ENCODE data around the gene CHSY1. TPM values are rescaled to one million over a fixed set of nuclear protein-coding genes. Genes with fewer than 3 reads are reported as not detected.

The CHSY1 gene
- total and polyA plus RNA-seq, 2 of the 13 experiments (the other 11 are each of a cell fraction or from before 2014, with no cell fraction given): 13.3 to 13.7 TPM

GRCh38 chr15:101198800-101199199 is 53.0 kb downstream of the CHSY1 start (continued):
- TF ChIP-seq CSRNP1 (CRISPR knock-in tag; IDR thresholded peaks at IDR 0.05): no peak
- no peak for TF ChIP-seq SALL2 (CRISPR knock-in tag; IDR thresholded peaks at IDR 0.05)
- no peak for TF ChIP-seq NKX3-1 (CRISPR knock-in tag; IDR thresholded peaks at IDR 0.05)

- Histone ChIP-seq H2AFZ (ENCODE audit: low read length) (no peak overlapping the region), H3K4me1 (ENCODE audit: insufficient read depth, low read length) (peaks cover 3% of the 10 kb centered on the region), H4K20me1 (ENCODE audit: insufficient read depth, low read length) (peaks cover 25% of the 10 kb centered on the region), H3K9ac (ENCODE audit: insufficient read depth, low read depth, low read length) (no peak overlapping the region), H3K4me3 (replicated peaks in 1 of 3; ENCODE audit: insufficient read depth in 1 of 3, low read depth in 2 of 3, low read length in 3 of 3) (no peak overlapping the region), H3K36me3 (replicated peaks in 1 of 2; ENCODE audit: control insufficient read depth in 1 of 2, insufficient read depth in 2 of 2, low read length in 2 of 2) (peaks cover 0 to 12% of the 10 kb centered on the region in 2 experiments; a peak in 1 of 5 replicates), H3K9me3 (ENCODE audit: low read length) (no peaks in the 10 kb centered on the region), H3K4me2 (ENCODE audit: low read depth, low read length) (no peak overlapping the region), H3K27me3 (ENCODE audit: control insufficient read depth in 1 of 2, insufficient read depth in 2 of 2, low read length in 2 of 2) (no peaks in the 10 kb centered on the region), H3K79me2 (ENCODE audit: insufficient read depth, low read length) (peaks cover 60% of the 10 kb centered on the region), H3K27ac (ENCODE audit: extremely low read length, insufficient read depth, low read length) (no peak overlapping the region)
- ChIA-PET POLR2A (no interaction called here), CTCF (ENCODE audit: low intra/inter-chr PET ratio, low total read pairs) (no interaction called here)
- 96% methylated on average over 15 of the region's 16 CpGs for WGBS (ENCODE audit: low lambda C conversion rate)
- FAIRE-seq (no peak), ATAC-seq (no peak), DNase-seq (ENCODE audit: low spot score) (no peak)
- no TSS peak for BruUV-seq (replicated peaks)
- intact Hi-C loops (cut with micrococcal nuclease; ENCODE audit: unreplicated experiment) (no loop called here), in situ Hi-C loops (cut with HindIII; ENCODE audit: extremely low pct_ligation_motif_present, low pct_unique_long_range_greater_than_20kb) (no loop called here)
- TF ChIP-seq ONECUT2 (CRISPR knock-in tag; IDR thresholded peaks at IDR 0.05) (no peak), ZNF619 (CRISPR knock-in tag; IDR thresholded peaks at IDR 0.05) (no peak), MEF2D (CRISPR knock-in tag; IDR thresholded peaks at IDR 0.05) (no peak), PPARG (CRISPR knock-in tag; conservative IDR thresholded peaks at IDR 0.05) (no peak), E2F2 (CRISPR knock-in tag; IDR thresholded peaks at IDR 0.05; ENCODE audit: borderline replicate concordance) (no peak)
Measured at GRCh38 chr15:101198031-101198575, 53.7 kb downstream of the CHSY1 start.

Measured in HepG2 (cell line).